ENCODE results near the gene ERH. TPM values are rescaled to one million over a fixed set of nuclear protein-coding genes. Genes with fewer than 3 reads are reported as not detected.

ERH gene
- total and polyA plus RNA-seq, 10 of the 15 experiments (the other 5 are each of a cell fraction or from before 2014, with no cell fraction given): 255 to 852 (median 382) TPM

DNA sequence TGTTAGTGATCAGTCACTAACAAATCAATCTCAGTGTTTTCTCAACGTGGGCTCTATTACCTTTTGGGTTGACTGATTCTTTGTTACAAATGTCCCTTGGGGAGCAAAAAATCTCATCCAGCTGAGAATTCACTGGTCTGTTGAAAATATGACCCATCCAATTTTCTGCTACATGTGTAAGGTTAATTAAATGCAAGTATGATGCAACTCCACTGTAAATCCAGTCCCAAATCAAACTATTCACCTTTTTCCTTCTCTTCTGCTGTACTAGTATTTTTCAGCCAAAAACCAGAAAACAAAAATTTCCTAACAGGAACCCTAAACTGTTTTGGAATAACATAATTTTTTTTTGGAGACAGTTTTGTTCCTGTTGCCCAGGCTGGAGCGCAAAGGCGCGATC is 2.2 kb downstream of the ERH start:
- Histone ChIP-seq H3K36me3 (ENCODE audit: control insufficient read depth in 2 of 2, insufficient read depth in 2 of 2, low read length in 1 of 2) (peaks cover 4 to 30% of the 10 kb centered on the region in 2 experiments), H4K20me1 (ENCODE audit: control insufficient read depth, insufficient read depth) (no peaks in the 10 kb centered on the region), H3K27me3 (replicated peaks in 1 of 2; ENCODE audit: control insufficient read depth in 2 of 2, insufficient read depth in 2 of 2, low read length in 1 of 2) (no peaks in the 10 kb centered on the region), H3K4me1 (ENCODE audit: control insufficient read depth, insufficient read depth, low read length) (peaks cover 27% of the 10 kb centered on the region), H3K27ac (ENCODE audit: control insufficient read depth, insufficient read depth) (peak overlapping the region; percentile 32), H3K4me3 (peak overlapping the region; percentile 98; the same call in 1 of the 2 replicates), H3K4me2 (ENCODE audit: control insufficient read depth, insufficient read depth) (peak overlapping the region; percentile 86), H3K9me3 (replicated peaks; ENCODE audit: control insufficient read depth, insufficient read depth, low read length) (no peaks in the 10 kb centered on the region), H3K9ac (ENCODE audit: control insufficient read depth, insufficient read depth, low read length) (peak overlapping the region; percentile 3), H3K79me2 (ENCODE audit: control insufficient read depth, insufficient read depth, low read length) (peaks cover 95% of the 10 kb centered on the region), H2AFZ (ENCODE audit: control insufficient read depth, low read depth, low read length) (no peak overlapping the region)
- ATAC-seq: no peak
- ChIA-PET RAD21 (ENCODE audit: unreplicated experiment) (interaction anchor here (1.0 to 11.7 kb wide), 7 partner anchors 9 to 64 kb away, joined by 4 to 143 read pairs (median 13); no protein-coding TSS in a partner anchor), POLR2A (interaction anchor here (0.7 to 7.1 kb wide), 3 partner anchors 10 to 46 kb away, joined by 3 to 100 read pairs (median 22); no protein-coding TSS in a partner anchor), SMC1A (ENCODE audit: uncharacterized antibody, unreplicated experiment) (interaction anchor here (0.9 to 4.4 kb wide), 14 partner anchors 8 to 67 kb away, joined by 3 to 24 read pairs (median 8); no protein-coding TSS in a partner anchor), CTCF (interaction anchor here (1.1 to 1.6 kb wide), 4 partner anchors 12 to 121 kb away, joined by 3 to 6 read pairs (median 3); no protein-coding TSS in a partner anchor)
- in situ Hi-C loops (cut with MboI) (no loop called here), intact Hi-C loops (cut with micrococcal nuclease; ENCODE audit: unreplicated experiment) (loop anchor here (10.0 kb wide), 1 partner anchor 219 kb away; the partner anchor contains the start of gene SUSD6)
- TF ChIP-seq MEF2B (IDR thresholded peaks at IDR 0.05; ENCODE audit: partially characterized antibody, poor library complexity, severe bottlenecking): peak; percentile 39
- TF ChIP-seq EED (IDR thresholded peaks at IDR 0.05; ENCODE audit: low read depth): no peak
- TF ChIP-seq, protein P1, sequence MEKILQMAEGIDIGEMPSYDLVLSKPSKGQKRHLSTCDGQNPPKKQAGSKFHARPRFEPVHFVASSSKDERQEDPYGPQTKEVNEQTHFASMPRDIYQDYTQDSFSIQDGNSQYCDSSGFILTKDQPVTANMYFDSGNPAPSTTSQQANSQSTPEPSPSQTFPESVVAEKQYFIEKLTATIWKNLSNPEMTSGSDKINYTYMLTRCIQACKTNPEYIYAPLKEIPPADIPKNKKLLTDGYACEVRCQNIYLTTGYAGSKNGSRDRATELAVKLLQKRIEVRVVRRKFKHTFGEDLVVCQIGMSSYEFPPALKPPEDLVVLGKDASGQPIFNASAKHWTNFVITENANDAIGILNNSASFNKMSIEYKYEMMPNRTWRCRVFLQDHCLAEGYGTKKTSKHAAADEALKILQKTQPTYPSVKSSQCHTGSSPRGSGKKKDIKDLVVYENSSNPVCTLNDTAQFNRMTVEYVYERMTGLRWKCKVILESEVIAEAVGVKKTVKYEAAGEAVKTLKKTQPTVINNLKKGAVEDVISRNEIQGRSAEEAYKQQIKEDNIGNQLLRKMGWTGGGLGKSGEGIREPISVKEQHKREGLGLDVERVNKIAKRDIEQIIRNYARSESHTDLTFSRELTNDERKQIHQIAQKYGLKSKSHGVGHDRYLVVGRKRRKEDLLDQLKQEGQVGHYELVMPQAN (conservative IDR thresholded peaks at IDR 0.05): no peak
- no peak for TF ChIP-seq WRNIP1 (IDR thresholded peaks at IDR 0.05; ENCODE audit: borderline replicate concordance, low read depth, low read length)
- TF ChIP-seq POLR2A (IDR thresholded peaks at IDR 0.05; ENCODE audit: low read depth, low read length): no peak
- WGBS (ENCODE audit: insufficient coverage, insufficient replicate concordance, low lambda C conversion rate, missing lambda C conversion rate): 77% methylated on average over 4 of the region's 4 CpGs
- DNase-seq (ENCODE audit: low read depth, low spot score): no peak
- no peak for FAIRE-seq
- BruUV-seq (replicated peaks): no TSS peak
